GM19239 (cell line): ENCODE measurements around the gene KRTAP5-6.
"Not testable (repeated sequence)": the region's sequence is repeated elsewhere in the genome, so short reads cannot be mapped to it uniquely, and the experiment has no call there.

ENCODE experiments used
- DNase-seq: peaks from one replicate; pipeline ENCODE4 v3.0.0; 2011; ENCODE audit warnings: low spot score; ENCODE audit not compliant: insufficient read length
- FAIRE-seq: peaks from 2 replicates; lab custom pipeline; 2011; peaks lifted over from hg19 to GRCh38; lab: Jason Lieb, UNC

The KRTAP5-6 gene

GRCh38 chr11:1660111-1660867, 36.7 kb upstream of the KRTAP5-6 start:
- DNase-seq: no peak

GRCh38 chr11:1661454-1662269, 35.3 kb upstream of the KRTAP5-6 start:
- DNase-seq, FAIRE-seq: not testable (repeated sequence)

More at GRCh38 chr11:1660111-1660867, 36.7 kb upstream of the KRTAP5-6 start:
- no peak for FAIRE-seq

GRCh38 chr11:1662699-1663283, 34.2 kb upstream of the KRTAP5-6 start:
- FAIRE-seq, DNase-seq: not testable (repeated sequence)

- DNase-seq (no peak), FAIRE-seq (no peak)
Measured at GRCh38 chr11:1665313-1665712, 31.7 kb upstream of the KRTAP5-6 start.

GRCh38 chr11:1667121-1667850, 29.7 kb upstream of the KRTAP5-6 start:
- no peak for FAIRE-seq
- DNase-seq: no peak

- no peak for FAIRE-seq
- no peak for DNase-seq
Measured at GRCh38 chr11:1667906-1668305, 29.1 kb upstream of the KRTAP5-6 start.

- FAIRE-seq: no peak
- DNase-seq: no peak
Measured at GRCh38 chr11:1668911-1669473, 28.0 kb upstream of the KRTAP5-6 start.

GRCh38 chr11:1669546-1670218, 27.3 kb upstream of the KRTAP5-6 start:
- DNase-seq (no peak), FAIRE-seq (no peak)

GRCh38 chr11:1670457-1670856, 26.5 kb upstream of the KRTAP5-6 start:
- not testable (repeated sequence) for FAIRE-seq, DNase-seq

- DNase-seq (no peak), FAIRE-seq (no peak)
Measured at GRCh38 chr11:1670905-1671371, 26.1 kb upstream of the KRTAP5-6 start.

- DNase-seq (no peak), FAIRE-seq (no peak)
Measured at GRCh38 chr11:1671658-1672057, 25.3 kb upstream of the KRTAP5-6 start.

- FAIRE-seq: no peak
- no peak for DNase-seq
Measured at GRCh38 chr11:1672613-1673350, 24.2 kb upstream of the KRTAP5-6 start.

GRCh38 chr11:1673446-1674172, 23.4 kb upstream of the KRTAP5-6 start:
- FAIRE-seq (no peak), DNase-seq (no peak)

GRCh38 chr11:1674173-1675131, 22.5 kb upstream of the KRTAP5-6 start:
- FAIRE-seq (no peak), DNase-seq (no peak)

- DNase-seq (no peak), FAIRE-seq (no peak)
Measured at GRCh38 chr11:1675536-1676228, 21.3 kb upstream of the KRTAP5-6 start.

GRCh38 chr11:1676229-1676740, 20.7 kb upstream of the KRTAP5-6 start:
- FAIRE-seq (no peak), DNase-seq (no peak)
